ENCODE measurements around the gene TSPAN3. TPM values are rescaled to one million over a fixed set of nuclear protein-coding genes. Genes with fewer than 3 reads are reported as not detected.

The TSPAN3 gene
- total RNA-seq, 2 experiments from 2014 or later, result 35.2 to 47.2 TPM

GRCh38 chr15:77002954-77003912 lies 67.7 kb downstream of the TSPAN3 start:
- Histone ChIP-seq H3K4me3 (ENCODE audit: low read depth, low read length, poor library complexity, severe bottlenecking) (peak overlapping the region; percentile 15), H3K79me2 (ENCODE audit: insufficient read depth, low read depth, low read length) (no peaks in the 10 kb centered on the region), H4K20me1 (ENCODE audit: insufficient read depth, low read length) (no peaks in the 10 kb centered on the region)

GRCh38 chr15:77002436-77002835 lies 68.5 kb downstream of the TSPAN3 start:
- H4K20me1 ChIP-seq (ENCODE audit: insufficient read depth, low read length), result no peaks in the 10 kb centered on the region
- H3K9me3 ChIP-seq (ENCODE audit: low read length), result no peaks in the 10 kb centered on the region
- peak overlapping the region; percentile 57 for H3K4me2 ChIP-seq (ENCODE audit: low read length)
- no peaks in the 10 kb centered on the region for H3K9me2 ChIP-seq (ENCODE audit: insufficient read depth, low read length)
- intact Hi-C loops (cut with micrococcal nuclease; ENCODE audit: unreplicated experiment), result loop anchor here (2.0 to 10.0 kb wide), 2 partner anchors 98 to 536 kb away; partner anchors contain the start of gene SCAPER
- DNase-seq (ENCODE audit: low spot score), result peak; percentile 69
- POLR2A ChIA-PET, result no interaction called here
- peak overlapping the region; percentile 66; the same call in 1 of the 2 replicates for H2AFZ ChIP-seq (ENCODE audit: low read length)
- H3K27ac ChIP-seq (ENCODE audit: low read depth, low read length, poor library complexity, severe bottlenecking), result peak overlapping the region; percentile 58
- no peaks in the 10 kb centered on the region for H3K79me2 ChIP-seq (ENCODE audit: insufficient read depth, low read depth, low read length)
- peak overlapping the region; percentile 15 for H3K4me3 ChIP-seq (ENCODE audit: low read depth, low read length, poor library complexity, severe bottlenecking)
- H3K4me1 ChIP-seq (ENCODE audit: insufficient read depth, low read length, poor library complexity, severe bottlenecking), result peaks cover 33% of the 10 kb centered on the region
- CTCF ChIA-PET (ENCODE audit: unreplicated experiment), result no interaction called here
- TF ChIP-seq EZH2phosphoT487 (IDR thresholded peaks at IDR 0.05; ENCODE audit: borderline replicate concordance, low read depth, low read length), result no peak
- no peak for TF ChIP-seq CTCF (conservative IDR thresholded peaks at IDR 0.05; ENCODE audit: low read length)
- no peaks in the 10 kb centered on the region for H3K36me3 ChIP-seq (ENCODE audit: insufficient read depth, low read length)
- no TSS peak for BruUV-seq (replicated peaks)

More at GRCh38 chr15:77002954-77003912, 67.7 kb downstream of the TSPAN3 start:
- peak overlapping the region; percentile 66 for H2AFZ ChIP-seq (ENCODE audit: low read length)
- H3K4me2 ChIP-seq (ENCODE audit: low read length), result peak overlapping the region; percentile 57
- peak; percentile 84 for DNase-seq (ENCODE audit: low spot score)
- no peaks in the 10 kb centered on the region for H3K36me3 ChIP-seq (ENCODE audit: insufficient read depth, low read length)
- peaks cover 29% of the 10 kb centered on the region for H3K4me1 ChIP-seq (ENCODE audit: insufficient read depth, low read length, poor library complexity, severe bottlenecking)
- no TSS peak for BruUV-seq (replicated peaks)
- no peaks in the 10 kb centered on the region for H3K9me3 ChIP-seq (ENCODE audit: low read length)
- intact Hi-C loops (cut with micrococcal nuclease; ENCODE audit: unreplicated experiment), result loop anchor here (2.0 to 10.0 kb wide), 2 partner anchors 98 to 536 kb away; partner anchors contain the start of gene SCAPER
- no peaks in the 10 kb centered on the region for H3K9me2 ChIP-seq (ENCODE audit: insufficient read depth, low read length)
- peak overlapping the region; percentile 58 for H3K27ac ChIP-seq (ENCODE audit: low read depth, low read length, poor library complexity, severe bottlenecking)
- ChIA-PET POLR2A (no interaction called here), CTCF (ENCODE audit: unreplicated experiment) (no interaction called here)
- no peak for TF ChIP-seq CTCF (conservative IDR thresholded peaks at IDR 0.05; ENCODE audit: low read length)
- TF ChIP-seq EZH2phosphoT487 (IDR thresholded peaks at IDR 0.05; ENCODE audit: borderline replicate concordance, low read depth, low read length), result no peak

Data from OCI-LY7 (cell line).